HCT116 (cell line): ENCODE data around the gene PKHD1. TPM values are rescaled to one million over a fixed set of nuclear protein-coding genes. Genes with fewer than 3 reads are reported as not detected.

ENCODE experiments used
- ATAC-seq: fragments of 200-7000 bp; cut with Tn5 transposase; 2 replicates; pipeline ENCODE4 v1.9.1; 2020; ENCODE audit warnings: mild to moderate bottlenecking, moderate library complexity
- BruUV-seq: library from RNA; stranded (reverse); fragments of 400-500 nt; replicated peaks from 2 replicates; lab custom pipeline; 2021; lab: Mats Ljungman, UMichigan
- CTCF ChIA-PET: fragments of 300-600 bp; sonication (Branson Sonifier 250); formaldehyde crosslinking; loops from one replicate; lab custom pipeline; 2021; ENCODE audit warnings: antibody characterized with exemption; lab: Charles Lee
- POLR2A ChIA-PET: fragments of 300-600, 350-600 bp; sonication (Branson Sonifier 250); formaldehyde crosslinking; loops from one replicate; lab custom pipeline; 2021; ENCODE audit warnings: antibody characterized with exemption; lab: Charles Lee
- RAD21 ChIA-PET, 2 experiments: fragments of 300-600 bp; sonication (Branson Sonifier 250); formaldehyde crosslinking; loops; one replicate each; lab custom pipeline; 2023; ENCODE audit warnings: low total read pairs in 2 of 2; ENCODE audit not compliant: uncharacterized antibody in 2 of 2, unreplicated experiment in 2 of 2, low non-redundant PET in 1 of 2; lab: Charles Lee
- DNase-seq: peaks from one replicate; pipeline ENCODE4 v3.0.0-alpha.2; 2010; ENCODE audit warnings: low read depth, low spot score
- H2AFZ ChIP-seq: fragments of 200-600 bp; shearing (Covaris generic), sonication (generic); 2 replicates; pipeline ENCODE4 v1.6.1; 2017; ENCODE audit warnings: low read depth, mixed run types, mixed read lengths, antibody characterized with exemption, low read length; ENCODE audit not compliant: poor library complexity, severe bottlenecking
- H3K27ac ChIP-seq: 2 replicates; pipeline ENCODE4 v1.5.1; 2012; ENCODE audit warnings: low read depth, low read length
- H3K27me3 ChIP-seq: fragments of 200-600 bp; sonication (generic); 2 replicates; pipeline ENCODE4 v1.6.1; 2016; ENCODE audit warnings: mixed run types, low read length, mixed read lengths; ENCODE audit not compliant: insufficient read depth
- H3K36me3 ChIP-seq, 2 experiments: fragments of 200-500 bp in 1 of 2; fragments of 200-600 bp in 1 of 2; sonication (Bioruptor generic) in 1 of 2; sonication (generic) in 1 of 2; 2 replicates each; pipeline versions ENCODE4 v1.5.1 to v1.6.1; 2014 to 2016; ENCODE audit warnings: low read length in 2 of 2, inconsistent platforms in 1 of 2, mixed read lengths in 1 of 2, mixed run types in 1 of 2; ENCODE audit not compliant: insufficient read depth in 2 of 2, control insufficient read depth in 1 of 2
- H3K4me1 ChIP-seq, 2 experiments: fragments of 200-600 bp in 1 of 2; sonication (generic) in 1 of 2; 2 replicates each; pipeline versions ENCODE4 v1.5.1 to v1.6.1; 2012 to 2017; ENCODE audit warnings: low read length in 2 of 2, inconsistent platforms in 1 of 2, mild to moderate bottlenecking in 1 of 2, mixed read lengths in 1 of 2, mixed run types in 1 of 2, moderate library complexity in 1 of 2; ENCODE audit not compliant: insufficient read depth in 2 of 2, control insufficient read depth in 1 of 2
- H3K4me2 ChIP-seq: fragments of 200-600 bp; sonication (generic); 2 replicates; pipeline ENCODE4 v1.6.1; 2017; ENCODE audit warnings: mixed run types, low read length, mixed read lengths
- H3K4me3 ChIP-seq, 2 experiments: fragments of 200-600 bp in 1 of 2; sonication (generic) in 1 of 2; replicated peaks in 1 of 2; 2 replicates each; pipeline ENCODE4 v1.5.1; 2011 to 2016; ENCODE audit warnings: low read length in 2 of 2, control low read depth in 1 of 2, low read depth in 1 of 2, mild to moderate bottlenecking in 1 of 2, mixed read lengths in 1 of 2, mixed run types in 1 of 2
- H3K79me2 ChIP-seq: fragments of 200-600 bp; sonication (generic); 2 replicates; pipeline ENCODE4 v1.6.1; 2017; ENCODE audit warnings: mild to moderate bottlenecking, mixed run types, low read length, moderate library complexity, mixed read lengths; ENCODE audit not compliant: insufficient read depth
- H3K9ac ChIP-seq: fragments of 200-600 bp; sonication (generic); 2 replicates; pipeline ENCODE4 v1.6.1; 2016; ENCODE audit warnings: low read length, mixed read lengths
- H3K9me2 ChIP-seq: fragments of 200-600 bp; sonication (generic), shearing (Covaris generic); 2 replicates; pipeline ENCODE4 v1.6.1; 2017; ENCODE audit warnings: mixed run types, mild to moderate bottlenecking, moderate library complexity; ENCODE audit not compliant: insufficient read depth
- H3K9me3 ChIP-seq, 2 experiments: fragments of 200-500 bp in 1 of 2; fragments of 200-600 bp in 1 of 2; sonication (Bioruptor generic) in 1 of 2; sonication (generic) in 1 of 2; 2 replicates each; pipeline ENCODE4 v1.6.1; 2014 to 2017; ENCODE audit warnings: low read length in 2 of 2, mixed read lengths in 2 of 2, inconsistent platforms in 1 of 2, low read depth in 1 of 2, mild to moderate bottlenecking in 1 of 2, mixed run types in 1 of 2, moderate library complexity in 1 of 2; ENCODE audit not compliant: control insufficient read depth in 1 of 2, insufficient read depth in 1 of 2
- H4K20me1 ChIP-seq: fragments of 200-600 bp; sonication (generic), shearing (Covaris generic); 2 replicates; pipeline ENCODE4 v1.6.1; 2017; ENCODE audit warnings: mixed run types, mild to moderate bottlenecking, moderate library complexity; ENCODE audit not compliant: insufficient read depth
- ATF3 ChIP-seq: IDR thresholded peaks from 2 replicates; pipeline ENCODE4 v1.6.1; 2012
- EGR1 ChIP-seq: IDR thresholded peaks from 2 replicates; pipeline ENCODE4 v1.6.1; 2012; ENCODE audit warnings: low read depth
- ELF1 ChIP-seq: IDR thresholded peaks from 2 replicates; pipeline ENCODE4 v1.6.1; 2012; ENCODE audit warnings: low read depth, borderline replicate concordance
- EZH2 ChIP-seq: fragments of 200-600 bp; sonication (generic); IDR thresholded peaks from 2 replicates; pipeline ENCODE4 v1.6.1; 2017; ENCODE audit warnings: antibody characterized with exemption, mixed run types
- POLR2A ChIP-seq: IDR thresholded peaks from 2 replicates; pipeline ENCODE4 v1.7.0; 2011; ENCODE audit warnings: borderline replicate concordance; ENCODE audit not compliant: insufficient read depth, insufficient read length; ENCODE audit errors: extremely low read depth
- POLR2AphosphoS5 ChIP-seq: IDR thresholded peaks from 2 replicates; pipeline ENCODE4 v1.6.1; 2011; ENCODE audit warnings: mild to moderate bottlenecking, low read depth, low read length, moderate library complexity
- RAD21 ChIP-seq: IDR thresholded peaks from 2 replicates; pipeline ENCODE4 v1.6.1; 2012; ENCODE audit warnings: low read depth, mild to moderate bottlenecking
- SIN3A ChIP-seq: IDR thresholded peaks from 2 replicates; pipeline ENCODE4 v1.6.1; 2012; ENCODE audit warnings: low read depth
- SRF ChIP-seq: IDR thresholded peaks from 2 replicates; pipeline ENCODE4 v1.6.1; 2012; ENCODE audit warnings: low read depth
- TCF7L2 ChIP-seq: IDR thresholded peaks from 2 replicates; pipeline ENCODE4 v1.7.0; 2011; ENCODE audit warnings: borderline replicate concordance, inconsistent platforms; ENCODE audit not compliant: insufficient read depth, insufficient read length; ENCODE audit errors: extremely low read depth
- YY1 ChIP-seq: IDR thresholded peaks from 2 replicates; pipeline ENCODE4 v1.6.1; 2011; ENCODE audit warnings: low read length, low read depth, moderate library complexity, mild to moderate bottlenecking; ENCODE audit not compliant: insufficient replicate concordance; ENCODE audit errors: extremely low read depth
- ZBTB33 ChIP-seq: IDR thresholded peaks from 2 replicates; pipeline ENCODE4 v1.6.1; 2011; ENCODE audit warnings: mild to moderate bottlenecking, low read length, moderate library complexity; ENCODE audit not compliant: insufficient replicate concordance; ENCODE audit errors: extremely low read depth
- ZNF274 ChIP-seq: fragments of 200-500 bp; sonication (Bioruptor generic); IDR thresholded peaks from 2 replicates; pipeline ENCODE4 v1.6.1; 2014; ENCODE audit warnings: mild to moderate bottlenecking, low read depth, low read length, inconsistent platforms
- intact Hi-C: fragments of 100-400 bp; cut with micrococcal nuclease; formaldehyde crosslinking; loops from 2 replicates; pipeline ENCODE4 v1.10.0; 2022
- total RNA-seq: library from RNA; stranded (reverse); gene quantifications from one replicate; pipeline ENCODE4 v1.2.1, GENCODE V29; 2021; ENCODE audit not compliant: unreplicated experiment

Gene PKHD1
- total RNA-seq, 1 experiment from 2014 or later, result not detected

- RAD21 ChIA-PET, result no interaction called here
- Histone ChIP-seq H3K4me3 (no peak overlapping the region), H3K27me3 (no peaks in the 10 kb centered on the region), H3K36me3 (no peaks in the 10 kb centered on the region), H3K9ac (no peak overlapping the region), H3K4me2 (no peak overlapping the region), H3K9me2 (no peaks in the 10 kb centered on the region), H3K9me3 (no peaks in the 10 kb centered on the region), H3K27ac (no peak overlapping the region), H4K20me1 (no peaks in the 10 kb centered on the region), H3K79me2 (no peaks in the 10 kb centered on the region), H2AFZ (no peak overlapping the region), H3K4me1 (no peaks in the 10 kb centered on the region)
- CTCF ChIA-PET, result no interaction called here
- DNase-seq, result no peak
- no TSS peak for BruUV-seq
- no peak for TF ChIP-seq POLR2A
- TF ChIP-seq RAD21, result no peak
- no peak for TF ChIP-seq ATF3
- no peak for TF ChIP-seq EZH2
- no peak for TF ChIP-seq ZNF274
- TF ChIP-seq SIN3A, result no peak
- no peak for TF ChIP-seq ELF1
- TF ChIP-seq TCF7L2, result no peak
- TF ChIP-seq EGR1, result no peak
- TF ChIP-seq ZBTB33, result no peak
- no peak for TF ChIP-seq SRF
- no peak for TF ChIP-seq YY1
- TF ChIP-seq POLR2AphosphoS5, result no peak
- intact Hi-C loops, result no loop called here
- no peak for ATAC-seq
- POLR2A ChIA-PET, result no interaction called here
Measured at GRCh38 chr6:51842804-51843378, 244.5 kb downstream of the PKHD1 start.
